Astrocyte (in vitro differentiated cells and primary cell): Measurements from ENCODE around the gene AZGP1. TPM values are rescaled to one million over a fixed set of nuclear protein-coding genes. Genes with fewer than 3 reads are reported as not detected.
"Not testable (repeated sequence)": the region's sequence is repeated elsewhere in the genome, so short reads cannot be mapped to it uniquely, and the experiment has no call there.

Source experiments
- DNase-seq: peaks from one replicate; pipeline ENCODE4 v3.0.0-alpha.2; 2010; ENCODE audit warnings: low read depth
- FAIRE-seq: peaks from 2 replicates; lab custom pipeline; 2011; peaks lifted over from hg19 to GRCh38; lab: Jason Lieb, UNC
- H2AFZ ChIP-seq: 2 replicates; pipeline ENCODE4 v1.6.0; 2012; ENCODE audit warnings: low read depth, low read length, inconsistent platforms
- H3K27ac ChIP-seq: 2 replicates; pipeline ENCODE4 v1.5.1; 2011; ENCODE audit warnings: low read depth, low read length, inconsistent platforms
- H3K27me3 ChIP-seq: 2 replicates; pipeline ENCODE4 v1.6.0; 2011; ENCODE audit warnings: low read length, inconsistent platforms; ENCODE audit not compliant: insufficient read depth
- H3K36me3 ChIP-seq: 2 replicates; pipeline ENCODE4 v1.5.1; 2011; ENCODE audit warnings: low read length, inconsistent platforms; ENCODE audit not compliant: insufficient read depth
- H3K4me1 ChIP-seq: 2 replicates; pipeline ENCODE4 v1.5.1; 2011; ENCODE audit warnings: low read length, inconsistent platforms; ENCODE audit not compliant: insufficient read depth
- H3K4me2 ChIP-seq: 2 replicates; pipeline ENCODE4 v1.6.0; 2012; ENCODE audit warnings: low read length, inconsistent platforms
- H3K4me3 ChIP-seq: 2 replicates; pipeline ENCODE4 v1.5.1; 2011; ENCODE audit warnings: low read depth, mild to moderate bottlenecking, low read length, inconsistent platforms; ENCODE audit not compliant: insufficient read depth
- H3K79me2 ChIP-seq: 2 replicates; pipeline ENCODE4 v1.6.0; 2012; ENCODE audit warnings: mild to moderate bottlenecking, low read length, inconsistent platforms; ENCODE audit not compliant: insufficient read depth
- H3K9ac ChIP-seq: 2 replicates; pipeline ENCODE4 v1.6.0; 2012; ENCODE audit warnings: mild to moderate bottlenecking, low read length, inconsistent platforms
- H3K9me3 ChIP-seq: 2 replicates; pipeline ENCODE4 v1.5.1; 2012; ENCODE audit warnings: low read depth, mild to moderate bottlenecking, low read length, inconsistent platforms; ENCODE audit not compliant: insufficient read depth
- H4K20me1 ChIP-seq: 2 replicates; pipeline ENCODE4 v1.6.0; 2012; ENCODE audit warnings: low read length, inconsistent platforms; ENCODE audit not compliant: insufficient read depth
- H3K27ac Mint-ChIP-seq: one replicate; pipeline ENCODE4 v1.8.0; 2021; ENCODE audit warnings: mild to moderate bottlenecking, mixed read lengths; ENCODE audit not compliant: unreplicated experiment
- H3K27me3 Mint-ChIP-seq: one replicate; pipeline ENCODE4 v1.8.0; 2021; ENCODE audit warnings: low read depth, mixed read lengths; ENCODE audit not compliant: unreplicated experiment
- H3K36me3 Mint-ChIP-seq: one replicate; pipeline ENCODE4 v1.8.0; 2021; ENCODE audit warnings: low read depth, mixed read lengths; ENCODE audit not compliant: unreplicated experiment
- H3K4me1 Mint-ChIP-seq: one replicate; pipeline ENCODE4 v1.8.0; 2021; ENCODE audit warnings: low read depth, mixed read lengths; ENCODE audit not compliant: unreplicated experiment
- H3K4me3 Mint-ChIP-seq: one replicate; pipeline ENCODE4 v1.8.0; 2021; ENCODE audit warnings: mild to moderate bottlenecking, moderate library complexity, mixed read lengths; ENCODE audit not compliant: unreplicated experiment
- H3K9me3 Mint-ChIP-seq: one replicate; pipeline ENCODE4 v1.8.0; 2021; ENCODE audit warnings: mild to moderate bottlenecking, mixed read lengths; ENCODE audit not compliant: unreplicated experiment
- EZH2 ChIP-seq: IDR thresholded peaks from 2 replicates; pipeline ENCODE4 v1.6.1; 2012; ENCODE audit warnings: mild to moderate bottlenecking, low read length, inconsistent platforms; ENCODE audit not compliant: insufficient read depth
- total RNA-seq: library from RNA; stranded (reverse); gene quantifications from 2 replicates; pipeline ENCODE4 v1.2.1, GENCODE V29; 2021
- TF ChIP-seq, protein P1 (sequence below): IDR thresholded peaks from 2 replicates; pipeline ENCODE4 v1.5.1; 2011; ENCODE audit warnings: low read depth, mild to moderate bottlenecking, inconsistent platforms, low read length, moderate library complexity; ENCODE audit not compliant: insufficient read depth

Gene AZGP1
- total RNA-seq, 1 donor from 2014 or later = not detected

DNA sequence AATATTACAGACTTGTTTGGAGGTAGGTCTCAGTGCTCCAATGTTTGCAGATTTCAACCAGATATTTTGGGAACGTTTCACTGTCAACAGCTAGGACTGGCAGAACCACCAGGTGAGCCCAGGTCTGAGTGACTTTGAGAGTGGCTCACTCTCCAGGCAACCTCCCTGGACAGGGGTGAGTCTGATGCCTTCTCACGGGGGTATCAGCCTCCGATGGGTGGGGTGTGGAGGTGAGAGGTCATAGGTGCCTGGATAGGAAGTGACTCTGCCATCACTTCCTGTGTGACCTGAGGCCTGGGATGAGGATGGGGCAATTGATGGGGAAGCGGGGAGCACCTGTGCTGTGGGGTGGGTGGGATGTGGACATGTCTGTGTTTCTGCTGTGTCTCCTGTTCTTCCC is 4.6 kb downstream of the AZGP1 start:
- Histone ChIP-seq H3K36me3 (no peaks in the 10 kb centered on the region), H3K9me3 (no peaks in the 10 kb centered on the region), H3K4me2 (no peak overlapping the region), H4K20me1 (no peaks in the 10 kb centered on the region), H3K9ac (no peak overlapping the region), H3K79me2 (no peaks in the 10 kb centered on the region), H2AFZ (no peak overlapping the region), H3K27ac (no peak overlapping the region), H3K4me1 (no peaks in the 10 kb centered on the region), H3K4me3 (no peak overlapping the region), H3K27me3 (peaks cover 3% of the 10 kb centered on the region)
- Mint-ChIP-seq H3K4me3 (no peak overlapping the region), H3K36me3 (peaks cover 2% of the 10 kb centered on the region), H3K27ac (no peak overlapping the region), H3K27me3 (peaks cover 23% of the 10 kb centered on the region), H3K4me1 (no peaks in the 10 kb centered on the region), H3K9me3 (peaks cover 6% of the 10 kb centered on the region)
- DNase-seq (no peak), FAIRE-seq (no peak)
- no peak for TF ChIP-seq EZH2
- TF ChIP-seq, protein P1, sequence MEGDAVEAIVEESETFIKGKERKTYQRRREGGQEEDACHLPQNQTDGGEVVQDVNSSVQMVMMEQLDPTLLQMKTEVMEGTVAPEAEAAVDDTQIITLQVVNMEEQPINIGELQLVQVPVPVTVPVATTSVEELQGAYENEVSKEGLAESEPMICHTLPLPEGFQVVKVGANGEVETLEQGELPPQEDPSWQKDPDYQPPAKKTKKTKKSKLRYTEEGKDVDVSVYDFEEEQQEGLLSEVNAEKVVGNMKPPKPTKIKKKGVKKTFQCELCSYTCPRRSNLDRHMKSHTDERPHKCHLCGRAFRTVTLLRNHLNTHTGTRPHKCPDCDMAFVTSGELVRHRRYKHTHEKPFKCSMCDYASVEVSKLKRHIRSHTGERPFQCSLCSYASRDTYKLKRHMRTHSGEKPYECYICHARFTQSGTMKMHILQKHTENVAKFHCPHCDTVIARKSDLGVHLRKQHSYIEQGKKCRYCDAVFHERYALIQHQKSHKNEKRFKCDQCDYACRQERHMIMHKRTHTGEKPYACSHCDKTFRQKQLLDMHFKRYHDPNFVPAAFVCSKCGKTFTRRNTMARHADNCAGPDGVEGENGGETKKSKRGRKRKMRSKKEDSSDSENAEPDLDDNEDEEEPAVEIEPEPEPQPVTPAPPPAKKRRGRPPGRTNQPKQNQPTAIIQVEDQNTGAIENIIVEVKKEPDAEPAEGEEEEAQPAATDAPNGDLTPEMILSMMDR = no peak

DNA sequence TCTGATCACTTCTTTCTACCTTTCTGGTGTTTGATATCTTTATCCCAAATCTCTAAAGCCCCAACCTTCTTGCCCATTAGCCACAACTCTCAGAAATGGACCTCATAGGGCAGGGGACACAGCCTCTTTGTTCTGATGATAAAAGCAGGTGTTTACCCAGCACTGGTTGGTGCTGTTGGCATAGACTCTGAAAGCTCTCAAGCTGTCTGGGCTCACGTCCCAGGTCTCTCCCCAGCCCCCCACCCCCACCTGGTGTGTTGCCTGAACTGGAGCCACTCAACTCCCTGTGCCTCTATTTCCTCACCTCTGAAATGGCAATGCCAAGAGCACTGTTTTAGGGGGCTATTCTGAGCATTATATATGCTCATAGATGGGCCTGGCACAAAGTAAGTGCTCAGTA is 6.0 kb downstream of the AZGP1 start:
- H3K36me3 ChIP-seq, H3K27ac Mint-ChIP-seq, H3K4me3 ChIP-seq, FAIRE-seq, H3K9me3 Mint-ChIP-seq, H3K9me3 ChIP-seq, H3K4me2 ChIP-seq, H3K27ac ChIP-seq, H4K20me1 ChIP-seq, H3K9ac ChIP-seq, H3K4me1 ChIP-seq, H3K36me3 Mint-ChIP-seq, H3K79me2 ChIP-seq, DNase-seq, H3K4me3 Mint-ChIP-seq, H3K27me3 ChIP-seq, H3K4me1 Mint-ChIP-seq, H2AFZ ChIP-seq: not testable (repeated sequence)
- H3K27me3 Mint-ChIP-seq = peaks cover 16% of the 10 kb centered on the region

DNA sequence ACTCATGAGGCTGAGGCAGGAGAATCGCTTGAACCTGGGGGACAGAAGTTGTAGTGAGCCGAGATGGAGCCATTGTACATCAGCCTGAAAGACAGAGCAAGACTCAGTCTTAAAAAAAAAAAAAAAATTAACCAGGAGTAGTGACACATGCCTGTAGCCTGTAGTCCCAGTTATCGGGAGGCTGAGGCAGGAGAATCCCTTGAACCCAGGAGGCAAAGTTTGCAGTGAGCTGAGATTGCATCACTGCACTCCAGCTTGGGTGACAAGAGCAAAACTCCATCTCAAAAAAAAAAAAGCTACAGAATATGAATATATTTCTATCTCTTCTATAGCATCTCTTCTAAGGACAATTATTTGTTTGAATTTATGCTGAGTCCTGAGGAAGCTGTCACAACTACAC is 6.5 kb downstream of the AZGP1 start:
- no peak for DNase-seq
- H3K4me1 Mint-ChIP-seq = no peaks in the 10 kb centered on the region
- no peak overlapping the region for H3K27ac ChIP-seq
- H3K9me3 Mint-ChIP-seq = peaks cover 6% of the 10 kb centered on the region
- peaks cover 21% of the 10 kb centered on the region for H3K27me3 Mint-ChIP-seq
- H3K27me3 ChIP-seq = peaks cover 3% of the 10 kb centered on the region
- no peak overlapping the region for H2AFZ ChIP-seq
- H3K4me1 ChIP-seq = no peaks in the 10 kb centered on the region
- TF ChIP-seq EZH2 = no peak
- TF ChIP-seq, protein P1 = no peak
- H3K36me3 Mint-ChIP-seq = peaks cover 2% of the 10 kb centered on the region
- no peaks in the 10 kb centered on the region for H3K9me3 ChIP-seq
- no peaks in the 10 kb centered on the region for H3K36me3 ChIP-seq
- H3K4me2 ChIP-seq = no peak overlapping the region
- H3K79me2 ChIP-seq = no peaks in the 10 kb centered on the region
- FAIRE-seq = no peak
- H3K27ac Mint-ChIP-seq = no peak overlapping the region
- H4K20me1 ChIP-seq = no peaks in the 10 kb centered on the region
- H3K4me3 Mint-ChIP-seq = no peak overlapping the region
- no peak overlapping the region for H3K9ac ChIP-seq
- no peak overlapping the region for H3K4me3 ChIP-seq
